Measurements from ENCODE around the gene MYH10. TPM values are rescaled to one million over a fixed set of nuclear protein-coding genes. Genes with fewer than 3 reads are reported as not detected.

The MYH10 gene
- total and polyA plus RNA-seq, 9 of the 15 experiments (the other 6 are each of a cell fraction or from before 2014, with no cell fraction given), result 16.3 to 95.3 (median 39.7) TPM

DNA sequence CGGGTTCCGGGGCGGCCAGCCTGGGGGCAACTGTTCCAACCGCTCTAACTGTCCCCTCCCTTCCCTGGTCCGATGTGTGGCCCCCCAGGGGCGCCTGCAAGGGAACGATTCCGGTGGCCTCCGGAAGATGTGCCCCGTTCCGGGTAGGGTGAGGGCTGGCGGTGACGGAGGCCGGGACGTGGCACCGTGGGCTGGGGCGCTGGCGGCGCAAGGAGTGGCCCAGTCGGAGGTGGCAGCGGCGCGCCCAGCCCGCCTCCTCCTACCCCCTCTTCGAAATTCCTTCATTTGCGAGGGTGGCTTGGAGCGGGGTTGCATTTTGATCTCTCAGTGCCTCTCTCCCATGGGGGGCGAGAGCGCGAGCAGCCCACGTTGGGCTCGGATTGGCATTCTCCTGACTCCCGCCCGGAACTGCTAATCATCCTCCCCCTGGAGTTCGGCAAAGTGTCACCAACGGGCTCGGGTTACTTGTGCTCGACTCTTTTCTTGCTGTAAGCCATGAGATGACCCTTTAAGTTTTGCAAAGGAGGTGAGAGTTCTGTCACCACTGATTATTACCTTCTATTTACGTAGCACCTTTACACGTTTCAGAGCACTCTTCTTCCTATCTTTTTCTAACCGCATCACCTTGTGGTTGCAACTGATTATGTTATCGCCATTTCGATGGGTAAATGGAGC lies 194.2 kb downstream of the MYH10 start (continued):
- TF ChIP-seq, protein P1, sequence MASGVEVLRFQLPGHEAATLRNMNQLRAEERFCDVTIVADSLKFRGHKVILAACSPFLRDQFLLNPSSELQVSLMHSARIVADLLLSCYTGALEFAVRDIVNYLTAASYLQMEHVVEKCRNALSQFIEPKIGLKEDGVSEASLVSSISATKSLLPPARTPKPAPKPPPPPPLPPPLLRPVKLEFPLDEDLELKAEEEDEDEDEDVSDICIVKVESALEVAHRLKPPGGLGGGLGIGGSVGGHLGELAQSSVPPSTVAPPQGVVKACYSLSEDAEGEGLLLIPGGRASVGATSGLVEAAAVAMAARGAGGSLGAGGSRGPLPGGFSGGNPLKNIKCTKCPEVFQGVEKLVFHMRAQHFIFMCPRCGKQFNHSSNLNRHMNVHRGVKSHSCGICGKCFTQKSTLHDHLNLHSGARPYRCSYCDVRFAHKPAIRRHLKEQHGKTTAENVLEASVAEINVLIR (CRISPR knock-in tag; IDR thresholded peaks at IDR 0.05), result no peak
- TF ChIP-seq RHOXF2B (CRISPR knock-in tag; conservative IDR thresholded peaks at IDR 0.05) (no peak), PHTF2 (CRISPR knock-in tag; IDR thresholded peaks at IDR 0.05) (no peak), KLF16 (IDR thresholded peaks at IDR 0.05) (peak; percentile 46; the same call in 1 of the 2 replicates), E2F3 (CRISPR knock-in tag; IDR thresholded peaks at IDR 0.05) (no peak), PRPF4 (IDR thresholded peaks at IDR 0.05; ENCODE audit: insufficient read depth, low read depth, low read length, poor library complexity, severe bottlenecking) (no peak), SIRT6 (IDR thresholded peaks at IDR 0.05; ENCODE audit: low read depth, low read length) (no peak), NFXL1 (CRISPR knock-in tag; IDR thresholded peaks at IDR 0.05) (no peak), NFYB (IDR thresholded peaks at IDR 0.05; ENCODE audit: extremely low read depth, insufficient read length) (no peak)

Data from K562 (cell line).